HG02798 (cell line): ENCODE data around the gene SLC16A14.

ENCODE experiments used
- ATAC-seq: cut with Tn5 transposase; IDR thresholded peaks from one replicate; pipeline ENCODE4 v1.9.1; 2021; ENCODE audit warnings: mild to moderate bottlenecking; ENCODE audit not compliant: unreplicated experiment, poor library complexity

SLC16A14 gene

GRCh38 chr2:230043461-230043860 lies 25.3 kb downstream of the SLC16A14 start:
- no peak for ATAC-seq

GRCh38 chr2:230043025-230043424 lies 25.7 kb downstream of the SLC16A14 start:
- no peak for ATAC-seq

GRCh38 chr2:230042195-230042594 lies 26.5 kb downstream of the SLC16A14 start:
- no peak for ATAC-seq

GRCh38 chr2:230023313-230023712 lies 45.4 kb downstream of the SLC16A14 start:
- ATAC-seq: no peak

GRCh38 chr2:230019742-230020141 lies 49.0 kb downstream of the SLC16A14 start:
- ATAC-seq: no peak

- no peak for ATAC-seq
Measured at GRCh38 chr2:230018153-230018552, 50.6 kb downstream of the SLC16A14 start.

GRCh38 chr2:230016844-230017243 lies 51.9 kb downstream of the SLC16A14 start:
- ATAC-seq: no peak

GRCh38 chr2:230012267-230012884 lies 56.3 kb downstream of the SLC16A14 start:
- no peak for ATAC-seq

- ATAC-seq: no peak
Measured at GRCh38 chr2:230011617-230012016, 57.1 kb downstream of the SLC16A14 start.

- no peak for ATAC-seq
Measured at GRCh38 chr2:230010501-230010900, 58.2 kb downstream of the SLC16A14 start.

GRCh38 chr2:230008708-230009066 lies 60.0 kb downstream of the SLC16A14 start:
- ATAC-seq: no peak

- no peak for ATAC-seq
Measured at GRCh38 chr2:230007931-230008707, 60.6 kb downstream of the SLC16A14 start.

GRCh38 chr2:230000118-230000841 lies 68.4 kb downstream of the SLC16A14 start:
- peak; percentile 91 for ATAC-seq

GRCh38 chr2:229997565-229997964 lies 71.2 kb downstream of the SLC16A14 start:
- no peak for ATAC-seq

- ATAC-seq: no peak
Measured at GRCh38 chr2:229996320-229996719, 72.4 kb downstream of the SLC16A14 start.

- no peak for ATAC-seq
Measured at GRCh38 chr2:229993236-229993635, 75.5 kb downstream of the SLC16A14 start.
